GM12875 (cell line): ENCODE results near the gene NBEA.
"Not testable (repeated sequence)": the region's sequence is repeated elsewhere in the genome, so short reads cannot be mapped to it uniquely, and the experiment has no call there.

Experiments used
- H3K4me3 ChIP-seq: one replicate; pipeline ENCODE4 v1.5.1; 2011; ENCODE audit warnings: low read depth, low read length, control low read depth
- CTCF ChIP-seq: IDR thresholded peaks from 2 replicates; pipeline ENCODE4 v1.5.1; 2011; ENCODE audit warnings: low read depth, mild to moderate bottlenecking, control low read depth, inconsistent platforms, low read length, moderate library complexity, borderline replicate concordance; ENCODE audit not compliant: insufficient read depth

NBEA gene

GRCh38 chr13:34951528-34951927, 9.5 kb downstream of the NBEA start:
- H3K4me3 ChIP-seq = no peak overlapping the region
- no peak for TF ChIP-seq CTCF

GRCh38 chr13:34959489-34959888, 17.4 kb downstream of the NBEA start:
- no peak overlapping the region for H3K4me3 ChIP-seq
- no peak for TF ChIP-seq CTCF

- no peak overlapping the region for H3K4me3 ChIP-seq
- TF ChIP-seq CTCF = no peak
Measured at GRCh38 chr13:34964558-34964957, 22.5 kb downstream of the NBEA start.

- no peak overlapping the region for H3K4me3 ChIP-seq
- TF ChIP-seq CTCF = no peak
Measured at GRCh38 chr13:34967851-34968562, 25.9 kb downstream of the NBEA start.

- H3K4me3 ChIP-seq = not testable (repeated sequence)
Measured at GRCh38 chr13:34969539-34969938, 27.5 kb downstream of the NBEA start.

GRCh38 chr13:34970961-34971360, 28.9 kb downstream of the NBEA start:
- TF ChIP-seq CTCF = no peak

GRCh38 chr13:34971473-34971872, 29.4 kb downstream of the NBEA start:
- no peak for TF ChIP-seq CTCF
- H3K4me3 ChIP-seq = no peak overlapping the region

More at GRCh38 chr13:34970961-34971360, 28.9 kb downstream of the NBEA start:
- H3K4me3 ChIP-seq = no peak overlapping the region

- H3K4me3 ChIP-seq = not testable (repeated sequence)
Measured at GRCh38 chr13:34985199-34985598, 43.1 kb downstream of the NBEA start.
